HepG2 (cell line): Measurements from ENCODE around the gene COPS7A. TPM values are rescaled to one million over a fixed set of nuclear protein-coding genes. Genes with fewer than 3 reads are reported as not detected.

Source experiments
- CCDC6 ChIP-seq: sonication (generic); formaldehyde crosslinking; IDR thresholded peaks from 2 replicates; pipeline ENCODE4 v1.8.1; 2022; ENCODE audit warnings: mild to moderate bottlenecking, missing genetic modification reagents, moderate library complexity
- HDAC2 ChIP-seq: sonication (generic); formaldehyde crosslinking; IDR thresholded peaks from 2 replicates; pipeline ENCODE4 v1.4.0; 2020; ENCODE audit warnings: missing genetic modification reagents
- NCOR1 ChIP-seq: fragments of 200-600 bp; sonication (generic); IDR thresholded peaks from 2 replicates; pipeline ENCODE4 v1.7.0; 2017; ENCODE audit warnings: antibody characterized with exemption, low read length, borderline replicate concordance
- POLR2AphosphoS5 ChIP-seq: IDR thresholded peaks from 2 replicates; pipeline ENCODE4 v1.6.1; 2012; ENCODE audit warnings: low read depth, low read length
- SAFB2 ChIP-seq: sonication (generic); formaldehyde crosslinking; IDR thresholded peaks from 2 replicates; pipeline ENCODE4 v1.5.1; 2020; ENCODE audit warnings: missing genetic modification reagents, low read depth, mild to moderate bottlenecking, borderline replicate concordance
- TGIF2 ChIP-seq: IDR thresholded peaks from 2 replicates; pipeline ENCODE4 v1.6.1; 2016; ENCODE audit warnings: control low read depth, missing compliant biosample characterization
- YY1 ChIP-seq: IDR thresholded peaks from 2 replicates; pipeline ENCODE4 v1.6.1; 2011; ENCODE audit warnings: low read length, low read depth, moderate library complexity, mild to moderate bottlenecking; ENCODE audit not compliant: insufficient read depth, insufficient replicate concordance
- ZNF451 ChIP-seq: sonication (generic); formaldehyde crosslinking; IDR thresholded peaks from 2 replicates; pipeline ENCODE4 v1.5.0; 2020; ENCODE audit warnings: mild to moderate bottlenecking, missing genetic modification reagents
- polyA plus RNA-seq, 8 experiments: library from polyadenylated mRNA; depleted of rRNA in 3 of 8; stranded (reverse) in 7 of 8; unstranded in 1 of 8; fragments of >200 nt; fragmentation: Illumina TruSeq in 4 of 8; extraction: Trizol in 4 of 8; gene quantifications; 2 replicates each; pipeline versions ENCODE4 v1.2.1 to v1.2.3, GENCODE V29; 2011 to 2016; ENCODE audit warnings: low read depth in 4 of 8, missing spikeins in 1 of 8, mixed read lengths in 1 of 8; ENCODE audit not compliant: insufficient read depth in 1 of 8
- total RNA-seq, 5 experiments: library from RNA; depleted of rRNA; stranded (reverse); fragments of >200 nt; fragmentation: Illumina TruSeq; extraction: Trizol; gene quantifications; 2 replicates each; pipeline ENCODE4 v1.2.3, GENCODE V29; 2016; ENCODE audit warnings: low read depth in 1 of 5
- TF ChIP-seq, protein P1 (sequence below): sonication (generic); formaldehyde crosslinking; IDR thresholded peaks from 2 replicates; pipeline ENCODE4 v1.9.0; 2021; ENCODE audit warnings: mild to moderate bottlenecking, missing genetic modification reagents
- TF ChIP-seq, protein P2 (sequence below): sonication (generic); formaldehyde crosslinking; IDR thresholded peaks from 2 replicates; pipeline ENCODE4 v1.4.0; 2020; ENCODE audit warnings: mild to moderate bottlenecking, missing genetic modification reagents, borderline replicate concordance
- TF ChIP-seq, protein P3 (sequence below): sonication (generic); formaldehyde crosslinking; IDR thresholded peaks from 2 replicates; pipeline ENCODE4 v1.4.0; 2020; ENCODE audit warnings: mild to moderate bottlenecking, low read depth, missing genetic modification reagents
- TF ChIP-seq, protein P4 (sequence below): sonication (generic); formaldehyde crosslinking; IDR thresholded peaks from 2 replicates; pipeline ENCODE4 v1.8.1; 2023; ENCODE audit warnings: mild to moderate bottlenecking, missing genetic modification reagents, borderline replicate concordance

The COPS7A gene
- total and polyA plus RNA-seq, 2 of the 13 experiments (the other 11 are each of a cell fraction or from before 2014, with no cell fraction given): 40.0 to 73.6 TPM

DNA sequence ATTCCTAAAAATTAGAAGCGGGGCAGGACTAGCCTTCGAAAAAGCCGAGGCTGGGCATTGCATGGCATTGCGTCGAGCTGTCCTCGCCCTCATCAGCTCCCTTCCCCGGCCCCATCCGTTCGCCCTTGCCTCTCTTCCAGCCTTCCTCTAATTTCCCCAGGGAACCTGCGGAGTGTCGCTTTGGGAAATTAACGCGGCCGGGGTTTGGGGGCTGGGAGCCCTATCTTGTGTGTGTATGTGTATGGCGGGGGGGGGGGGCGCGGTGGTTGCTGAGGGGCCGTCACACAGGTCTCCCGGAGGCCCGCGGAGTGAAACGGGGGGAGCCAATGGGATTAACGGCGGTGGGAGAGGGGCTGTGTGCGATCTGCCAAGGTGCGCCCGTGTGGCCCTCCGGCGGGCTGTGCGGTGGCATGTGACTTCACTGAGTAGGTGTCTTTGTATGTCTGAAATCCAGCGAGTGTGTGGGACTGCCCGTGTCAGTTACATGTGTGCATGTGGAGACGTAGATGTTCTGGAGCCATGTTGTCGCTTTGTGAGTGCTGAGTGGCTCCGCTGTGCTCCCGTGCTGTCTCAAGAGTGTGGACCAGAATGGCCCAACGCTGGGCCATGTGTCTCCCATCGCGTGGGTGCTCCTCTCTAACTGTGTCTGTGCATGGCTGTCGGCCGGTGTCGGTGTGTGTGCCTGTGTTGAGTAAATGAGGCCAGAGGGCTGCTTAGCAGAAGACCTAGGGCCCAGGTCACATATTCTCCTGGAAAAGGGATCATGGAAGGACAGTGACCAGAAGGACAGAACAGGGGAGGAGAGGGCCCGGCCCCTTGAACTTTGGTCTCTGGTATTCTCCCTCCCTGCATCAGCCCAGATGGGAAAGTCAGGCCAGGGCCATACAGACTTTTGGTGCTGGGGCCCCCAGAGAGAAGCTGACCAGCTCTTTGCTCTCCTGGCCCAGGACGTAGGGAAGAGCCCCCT lies 43.8 kb downstream of the COPS7A start (continued):
- TF ChIP-seq, protein P1, sequence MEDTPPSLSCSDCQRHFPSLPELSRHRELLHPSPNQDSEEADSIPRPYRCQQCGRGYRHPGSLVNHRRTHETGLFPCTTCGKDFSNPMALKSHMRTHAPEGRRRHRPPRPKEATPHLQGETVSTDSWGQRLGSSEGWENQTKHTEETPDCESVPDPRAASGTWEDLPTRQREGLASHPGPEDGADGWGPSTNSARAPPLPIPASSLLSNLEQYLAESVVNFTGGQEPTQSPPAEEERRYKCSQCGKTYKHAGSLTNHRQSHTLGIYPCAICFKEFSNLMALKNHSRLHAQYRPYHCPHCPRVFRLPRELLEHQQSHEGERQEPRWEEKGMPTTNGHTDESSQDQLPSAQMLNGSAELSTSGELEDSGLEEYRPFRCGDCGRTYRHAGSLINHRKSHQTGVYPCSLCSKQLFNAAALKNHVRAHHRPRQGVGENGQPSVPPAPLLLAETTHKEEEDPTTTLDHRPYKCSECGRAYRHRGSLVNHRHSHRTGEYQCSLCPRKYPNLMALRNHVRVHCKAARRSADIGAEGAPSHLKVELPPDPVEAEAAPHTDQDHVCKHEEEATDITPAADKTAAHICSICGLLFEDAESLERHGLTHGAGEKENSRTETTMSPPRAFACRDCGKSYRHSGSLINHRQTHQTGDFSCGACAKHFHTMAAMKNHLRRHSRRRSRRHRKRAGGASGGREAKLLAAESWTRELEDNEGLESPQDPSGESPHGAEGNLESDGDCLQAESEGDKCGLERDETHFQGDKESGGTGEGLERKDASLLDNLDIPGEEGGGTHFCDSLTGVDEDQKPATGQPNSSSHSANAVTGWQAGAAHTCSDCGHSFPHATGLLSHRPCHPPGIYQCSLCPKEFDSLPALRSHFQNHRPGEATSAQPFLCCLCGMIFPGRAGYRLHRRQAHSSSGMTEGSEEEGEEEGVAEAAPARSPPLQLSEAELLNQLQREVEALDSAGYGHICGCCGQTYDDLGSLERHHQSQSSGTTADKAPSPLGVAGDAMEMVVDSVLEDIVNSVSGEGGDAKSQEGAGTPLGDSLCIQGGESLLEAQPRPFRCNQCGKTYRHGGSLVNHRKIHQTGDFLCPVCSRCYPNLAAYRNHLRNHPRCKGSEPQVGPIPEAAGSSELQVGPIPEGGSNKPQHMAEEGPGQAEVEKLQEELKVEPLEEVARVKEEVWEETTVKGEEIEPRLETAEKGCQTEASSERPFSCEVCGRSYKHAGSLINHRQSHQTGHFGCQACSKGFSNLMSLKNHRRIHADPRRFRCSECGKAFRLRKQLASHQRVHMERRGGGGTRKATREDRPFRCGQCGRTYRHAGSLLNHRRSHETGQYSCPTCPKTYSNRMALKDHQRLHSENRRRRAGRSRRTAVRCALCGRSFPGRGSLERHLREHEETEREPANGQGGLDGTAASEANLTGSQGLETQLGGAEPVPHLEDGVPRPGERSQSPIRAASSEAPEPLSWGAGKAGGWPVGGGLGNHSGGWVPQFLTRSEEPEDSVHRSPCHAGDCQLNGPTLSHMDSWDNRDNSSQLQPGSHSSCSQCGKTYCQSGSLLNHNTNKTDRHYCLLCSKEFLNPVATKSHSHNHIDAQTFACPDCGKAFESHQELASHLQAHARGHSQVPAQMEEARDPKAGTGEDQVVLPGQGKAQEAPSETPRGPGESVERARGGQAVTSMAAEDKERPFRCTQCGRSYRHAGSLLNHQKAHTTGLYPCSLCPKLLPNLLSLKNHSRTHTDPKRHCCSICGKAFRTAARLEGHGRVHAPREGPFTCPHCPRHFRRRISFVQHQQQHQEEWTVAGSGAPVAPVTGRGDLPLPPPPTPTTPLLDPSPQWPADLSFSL (CRISPR knock-in tag): peak; percentile 50; the same call in 1 of the 2 replicates
- TF ChIP-seq ZNF451 (CRISPR knock-in tag) (0 out of 2 replicates have a peak, but pooled peaks have one; percentile 18), CCDC6 (CRISPR knock-in tag) (0 out of 2 replicates have a peak, but pooled peaks have one; percentile 46), YY1 (no peak), HDAC2 (CRISPR knock-in tag) (peak; percentile 44; the same call in 1 of the 2 replicates), TGIF2 (CRISPR knock-in tag) (0 out of 2 replicates have a peak, but pooled peaks have one; percentile 21), POLR2AphosphoS5 (peak; percentile 80), NCOR1 (peak; percentile 68; the same call in 1 of the 2 replicates), SAFB2 (CRISPR knock-in tag) (no peak; the same call in 1 of the 2 replicates)
- TF ChIP-seq, protein P2, sequence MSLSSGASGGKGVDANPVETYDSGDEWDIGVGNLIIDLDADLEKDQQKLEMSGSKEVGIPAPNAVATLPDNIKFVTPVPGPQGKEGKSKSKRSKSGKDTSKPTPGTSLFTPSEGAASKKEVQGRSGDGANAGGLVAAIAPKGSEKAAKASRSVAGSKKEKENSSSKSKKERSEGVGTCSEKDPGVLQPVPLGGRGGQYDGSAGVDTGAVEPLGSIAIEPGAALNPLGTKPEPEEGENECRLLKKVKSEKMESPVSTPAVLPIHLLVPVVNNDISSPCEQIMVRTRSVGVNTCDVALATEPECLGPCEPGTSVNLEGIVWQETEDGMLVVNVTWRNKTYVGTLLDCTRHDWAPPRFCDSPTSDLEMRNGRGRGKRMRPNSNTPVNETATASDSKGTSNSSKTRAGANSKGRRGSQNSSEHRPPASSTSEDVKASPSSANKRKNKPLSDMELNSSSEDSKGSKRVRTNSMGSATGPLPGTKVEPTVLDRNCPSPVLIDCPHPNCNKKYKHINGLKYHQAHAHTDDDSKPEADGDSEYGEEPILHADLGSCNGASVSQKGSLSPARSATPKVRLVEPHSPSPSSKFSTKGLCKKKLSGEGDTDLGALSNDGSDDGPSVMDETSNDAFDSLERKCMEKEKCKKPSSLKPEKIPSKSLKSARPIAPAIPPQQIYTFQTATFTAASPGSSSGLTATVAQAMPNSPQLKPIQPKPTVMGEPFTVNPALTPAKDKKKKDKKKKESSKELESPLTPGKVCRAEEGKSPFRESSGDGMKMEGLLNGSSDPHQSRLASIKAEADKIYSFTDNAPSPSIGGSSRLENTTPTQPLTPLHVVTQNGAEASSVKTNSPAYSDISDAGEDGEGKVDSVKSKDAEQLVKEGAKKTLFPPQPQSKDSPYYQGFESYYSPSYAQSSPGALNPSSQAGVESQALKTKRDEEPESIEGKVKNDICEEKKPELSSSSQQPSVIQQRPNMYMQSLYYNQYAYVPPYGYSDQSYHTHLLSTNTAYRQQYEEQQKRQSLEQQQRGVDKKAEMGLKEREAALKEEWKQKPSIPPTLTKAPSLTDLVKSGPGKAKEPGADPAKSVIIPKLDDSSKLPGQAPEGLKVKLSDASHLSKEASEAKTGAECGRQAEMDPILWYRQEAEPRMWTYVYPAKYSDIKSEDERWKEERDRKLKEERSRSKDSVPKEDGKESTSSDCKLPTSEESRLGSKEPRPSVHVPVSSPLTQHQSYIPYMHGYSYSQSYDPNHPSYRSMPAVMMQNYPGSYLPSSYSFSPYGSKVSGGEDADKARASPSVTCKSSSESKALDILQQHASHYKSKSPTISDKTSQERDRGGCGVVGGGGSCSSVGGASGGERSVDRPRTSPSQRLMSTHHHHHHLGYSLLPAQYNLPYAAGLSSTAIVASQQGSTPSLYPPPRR (CRISPR knock-in tag): peak; percentile 26; the same call in 1 of the 2 replicates
- TF ChIP-seq, protein P3, sequence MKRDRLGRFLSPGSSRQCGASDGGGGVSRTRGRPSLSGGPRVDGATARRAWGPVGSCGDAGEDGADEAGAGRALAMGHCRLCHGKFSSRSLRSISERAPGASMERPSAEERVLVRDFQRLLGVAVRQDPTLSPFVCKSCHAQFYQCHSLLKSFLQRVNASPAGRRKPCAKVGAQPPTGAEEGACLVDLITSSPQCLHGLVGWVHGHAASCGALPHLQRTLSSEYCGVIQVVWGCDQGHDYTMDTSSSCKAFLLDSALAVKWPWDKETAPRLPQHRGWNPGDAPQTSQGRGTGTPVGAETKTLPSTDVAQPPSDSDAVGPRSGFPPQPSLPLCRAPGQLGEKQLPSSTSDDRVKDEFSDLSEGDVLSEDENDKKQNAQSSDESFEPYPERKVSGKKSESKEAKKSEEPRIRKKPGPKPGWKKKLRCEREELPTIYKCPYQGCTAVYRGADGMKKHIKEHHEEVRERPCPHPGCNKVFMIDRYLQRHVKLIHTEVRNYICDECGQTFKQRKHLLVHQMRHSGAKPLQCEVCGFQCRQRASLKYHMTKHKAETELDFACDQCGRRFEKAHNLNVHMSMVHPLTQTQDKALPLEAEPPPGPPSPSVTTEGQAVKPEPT (CRISPR knock-in tag): no peak
- TF ChIP-seq, protein P4, sequence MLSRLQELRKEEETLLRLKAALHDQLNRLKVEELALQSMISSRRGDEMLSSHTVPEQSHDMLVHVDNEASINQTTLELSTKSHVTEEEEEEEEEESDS (CRISPR knock-in tag): no peak
